GM12892 (cell line): ENCODE measurements around the gene PAIP2B. TPM values are rescaled to one million over a fixed set of nuclear protein-coding genes. Genes with fewer than 3 reads are reported as not detected.
A peak's percentile ranks its signal among the peaks of the same experiment; 100 is the strongest.

Experiments
- DNase-seq: peaks from one replicate; pipeline ENCODE4 v3.0.0; 2011; ENCODE audit not compliant: insufficient read length
- FAIRE-seq: peaks from 2 replicates; lab custom pipeline; 2011; peaks lifted over from hg19 to GRCh38; lab: Jason Lieb, UNC
- POLR2A ChIP-seq: IDR thresholded peaks from 2 replicates; pipeline ENCODE4 v1.6.1; 2011; ENCODE audit warnings: low read depth, low read length, control low read depth
- POLR2AphosphoS5 ChIP-seq: IDR thresholded peaks from 2 replicates; pipeline ENCODE4 v1.6.1; 2011; ENCODE audit warnings: low read depth, low read length, control low read depth
- TAF1 ChIP-seq: IDR thresholded peaks from 2 replicates; pipeline ENCODE4 v1.6.1; 2011; ENCODE audit warnings: low read depth, mild to moderate bottlenecking, control low read depth, low read length, borderline replicate concordance
- polyA plus RNA-seq: library from polyadenylated mRNA; unstranded; fragments of >200 nt; gene quantifications from one replicate; pipeline ENCODE4 v1.2.1, GENCODE V29; 2012; ENCODE audit warnings: missing spikeins, inconsistent platforms; ENCODE audit not compliant: missing spikeins

PAIP2B gene
- polyA plus RNA-seq: 0.64 TPM

GRCh38 chr2:71226965-71227560, at the start of gene PAIP2B:
PAIP2B (minus strand) TSS chr2:71227103; CDS start chr2:71202589, 24,514 bp downstream.
- TF ChIP-seq POLR2AphosphoS5 (no peak), TAF1 (no peak), POLR2A (no peak)
- FAIRE-seq (peak; percentile 93), DNase-seq (peak; percentile 58)

- DNase-seq: no peak
- TF ChIP-seq TAF1: no peak
- no peak for TF ChIP-seq POLR2A
- TF ChIP-seq POLR2AphosphoS5: no peak
- no peak for FAIRE-seq
Observed at GRCh38 chr2:71275939-71276310, 49.0 kb upstream of the PAIP2B start.

- DNase-seq: no peak
- TF ChIP-seq POLR2AphosphoS5 (no peak), POLR2A (no peak), TAF1 (no peak)
- FAIRE-seq: no peak
Observed at GRCh38 chr2:71269511-71270090, 42.7 kb upstream of the PAIP2B start.

DNA sequence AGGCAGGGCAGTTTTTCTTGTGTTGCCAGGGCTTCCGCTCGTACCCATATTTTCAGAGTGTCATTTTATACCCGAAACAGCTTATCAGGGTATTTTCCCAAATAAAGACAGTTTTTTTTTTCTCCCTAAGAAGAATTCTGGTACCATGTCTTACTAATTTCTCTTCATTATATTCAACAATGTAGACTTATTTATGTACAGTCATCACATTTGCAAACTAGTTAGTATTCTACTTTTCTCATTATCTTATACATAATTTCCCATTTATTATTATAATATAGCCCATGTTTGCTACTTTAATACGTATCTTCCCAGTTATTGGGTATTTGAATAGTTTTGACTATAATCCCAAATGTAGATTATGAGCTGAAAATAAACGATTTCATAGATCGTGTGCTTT, 36.5 kb upstream of the PAIP2B start:
- FAIRE-seq: no peak
- no peak for TF ChIP-seq TAF1
- no peak for TF ChIP-seq POLR2AphosphoS5
- no peak for TF ChIP-seq POLR2A
- no peak for DNase-seq

DNA sequence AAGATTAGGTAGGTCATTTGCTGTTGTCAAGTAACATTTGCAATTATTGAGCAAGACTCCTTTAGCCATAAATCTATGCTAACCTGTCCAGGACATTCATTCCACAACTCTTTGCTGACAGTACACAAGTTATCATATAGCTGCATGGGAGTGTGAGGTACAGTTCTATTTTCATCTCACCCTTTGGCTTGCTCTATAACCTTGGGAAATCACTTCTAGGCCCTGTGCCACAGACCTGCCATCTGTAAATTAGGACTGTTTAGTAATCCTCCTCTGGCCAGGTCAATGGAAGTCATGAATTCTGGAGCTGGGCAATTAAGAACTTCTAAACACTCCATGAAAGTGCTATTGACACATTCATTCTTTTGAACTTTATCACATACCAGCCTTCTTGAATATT, 34.6 kb upstream of the PAIP2B start:
- DNase-seq (no peak), FAIRE-seq (no peak)
- TF ChIP-seq POLR2AphosphoS5 (no peak), POLR2A (no peak), TAF1 (no peak)

DNA sequence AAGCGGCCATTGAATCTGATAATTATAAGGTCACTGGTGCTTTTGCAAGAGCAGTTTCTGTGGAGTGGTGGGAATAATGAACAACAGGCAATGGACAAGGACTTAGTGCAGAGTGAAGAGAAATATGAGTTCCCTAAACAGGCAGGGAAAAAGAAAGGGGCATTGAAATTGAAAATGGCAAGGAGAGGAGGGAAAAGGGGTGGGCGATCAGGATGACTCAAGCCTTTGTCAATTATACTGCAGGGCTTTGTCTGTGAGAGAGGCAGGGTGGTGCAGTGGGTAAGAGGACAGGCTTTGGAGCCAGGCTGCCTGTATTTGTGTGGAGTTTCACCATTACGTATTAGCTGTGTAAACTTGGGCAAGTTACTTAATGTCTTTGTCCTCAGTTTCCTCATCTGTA, 29.5 kb upstream of the PAIP2B start:
- FAIRE-seq: no peak
- TF ChIP-seq POLR2A (no peak), POLR2AphosphoS5 (no peak), TAF1 (no peak)
- DNase-seq: no peak

DNA sequence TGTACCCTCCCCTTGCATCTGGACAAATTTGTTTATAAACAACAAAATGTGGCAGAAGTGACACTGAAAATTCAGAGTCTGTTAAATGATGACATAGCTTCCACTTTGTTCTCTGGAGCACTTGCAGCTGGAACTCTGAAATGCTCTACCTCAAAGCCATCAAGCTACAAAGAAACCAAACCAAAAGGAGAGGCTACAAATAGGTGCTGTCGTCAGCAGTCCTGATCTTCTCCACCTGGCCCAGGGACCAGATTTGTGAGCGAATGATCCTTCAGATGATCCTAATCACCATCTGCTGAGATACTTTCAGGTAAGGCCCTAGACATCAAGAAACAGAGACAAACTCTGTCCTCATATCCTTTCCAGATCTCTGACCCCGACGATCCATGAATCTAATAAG, 27.9 kb upstream of the PAIP2B start:
- no peak for FAIRE-seq
- no peak for DNase-seq
- TF ChIP-seq TAF1 (no peak), POLR2AphosphoS5 (no peak), POLR2A (no peak)

DNA sequence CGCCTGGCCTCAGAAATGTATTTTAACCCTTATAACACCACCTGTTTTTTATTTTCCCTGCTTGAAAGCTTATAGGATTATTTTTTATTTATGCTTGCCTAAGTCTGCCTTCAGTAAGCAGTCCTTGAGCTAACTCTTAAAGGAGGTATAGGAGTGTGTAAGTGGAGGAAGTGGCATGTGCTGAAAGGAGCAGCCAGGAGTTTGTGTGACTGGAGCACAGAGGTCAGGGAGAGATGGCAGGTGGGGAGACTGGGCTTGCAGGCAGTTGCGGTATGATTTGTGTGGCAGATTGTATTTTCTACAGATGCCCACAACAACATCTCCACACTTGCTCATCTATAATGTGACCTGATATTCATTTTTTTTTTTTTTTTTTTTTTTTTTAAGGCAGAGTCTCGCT, 27.2 kb upstream of the PAIP2B start:
- FAIRE-seq (no peak), DNase-seq (no peak)
- TF ChIP-seq POLR2A: no peak
- TF ChIP-seq POLR2AphosphoS5: no peak
- no peak for TF ChIP-seq TAF1

DNA sequence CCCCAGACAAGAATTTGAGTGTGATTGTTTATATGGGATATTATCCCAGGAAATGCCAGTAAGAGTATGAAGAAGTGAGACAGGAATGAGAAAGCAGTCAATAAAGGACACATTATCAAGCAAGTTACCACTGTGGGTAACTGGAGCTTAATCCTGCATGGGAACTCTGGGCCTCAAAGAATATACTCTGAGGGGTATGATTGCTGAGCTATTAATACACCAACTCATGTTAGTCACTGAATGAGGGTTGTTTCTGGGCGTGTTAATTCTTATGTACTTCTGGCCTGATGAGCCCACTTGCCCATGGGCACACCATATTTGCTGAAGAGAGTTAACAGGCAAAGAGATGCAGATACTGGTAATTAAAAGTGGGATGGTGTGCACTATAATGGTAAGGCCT, 26.6 kb upstream of the PAIP2B start:
- DNase-seq (no peak), FAIRE-seq (no peak)
- TF ChIP-seq POLR2A (no peak), TAF1 (no peak), POLR2AphosphoS5 (no peak)

DNA sequence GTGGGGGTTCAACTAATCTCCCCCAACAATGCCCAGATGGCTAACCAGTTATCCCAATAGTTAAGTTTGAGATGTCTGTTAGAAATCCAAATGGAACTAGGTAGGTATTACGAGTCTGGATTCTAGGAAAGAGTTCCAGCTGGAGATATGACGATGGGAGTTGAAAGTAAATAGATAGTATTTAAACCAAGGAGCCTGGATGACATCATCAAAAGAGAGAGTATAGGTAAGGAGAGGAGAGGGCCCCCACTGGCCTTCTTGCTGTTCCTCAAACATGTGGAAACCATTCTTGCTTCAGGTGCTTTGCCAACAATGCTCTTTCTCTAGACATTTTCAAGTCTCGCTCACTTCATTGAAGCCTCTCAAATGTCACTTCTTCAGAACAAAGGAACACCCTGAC, 26.0 kb upstream of the PAIP2B start:
- TF ChIP-seq TAF1 (no peak), POLR2A (no peak), POLR2AphosphoS5 (no peak)

GRCh38 chr2:71250935-71251334, 24.0 kb upstream of the PAIP2B start:
- DNase-seq (no peak), FAIRE-seq (no peak)
- TF ChIP-seq POLR2AphosphoS5 (no peak), TAF1 (no peak), POLR2A (no peak)

More for the DNA sequence above, 26.0 kb upstream of the PAIP2B start:
- no peak for FAIRE-seq
- no peak for DNase-seq

DNA sequence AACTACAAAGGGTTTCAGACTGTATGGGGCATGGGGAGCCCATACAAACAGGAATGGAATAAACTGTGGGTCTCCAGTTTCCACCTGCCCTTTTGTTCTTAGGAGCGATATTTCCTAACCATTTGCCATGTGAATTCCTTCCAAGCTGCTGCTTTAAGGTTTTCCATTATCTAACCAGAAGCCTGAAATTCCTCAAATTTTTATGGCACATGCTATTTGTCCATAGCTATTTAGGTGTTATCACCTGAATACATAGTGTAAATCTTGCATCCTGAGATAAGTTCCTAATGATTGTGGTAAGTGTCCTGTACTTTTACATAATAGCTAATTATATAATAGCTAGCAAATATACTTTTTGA, 17.4 kb upstream of the PAIP2B start:
- TF ChIP-seq POLR2AphosphoS5: no peak
- no peak for TF ChIP-seq TAF1
- no peak for TF ChIP-seq POLR2A
- DNase-seq (no peak), FAIRE-seq (no peak)

- no peak for TF ChIP-seq TAF1
- no peak for TF ChIP-seq POLR2A
- no peak for TF ChIP-seq POLR2AphosphoS5
- DNase-seq (no peak), FAIRE-seq (no peak)
Observed at GRCh38 chr2:71243634-71244301, 16.9 kb upstream of the PAIP2B start.
